Measurements from ENCODE around the gene IKZF1.

The IKZF1 gene

DNA sequence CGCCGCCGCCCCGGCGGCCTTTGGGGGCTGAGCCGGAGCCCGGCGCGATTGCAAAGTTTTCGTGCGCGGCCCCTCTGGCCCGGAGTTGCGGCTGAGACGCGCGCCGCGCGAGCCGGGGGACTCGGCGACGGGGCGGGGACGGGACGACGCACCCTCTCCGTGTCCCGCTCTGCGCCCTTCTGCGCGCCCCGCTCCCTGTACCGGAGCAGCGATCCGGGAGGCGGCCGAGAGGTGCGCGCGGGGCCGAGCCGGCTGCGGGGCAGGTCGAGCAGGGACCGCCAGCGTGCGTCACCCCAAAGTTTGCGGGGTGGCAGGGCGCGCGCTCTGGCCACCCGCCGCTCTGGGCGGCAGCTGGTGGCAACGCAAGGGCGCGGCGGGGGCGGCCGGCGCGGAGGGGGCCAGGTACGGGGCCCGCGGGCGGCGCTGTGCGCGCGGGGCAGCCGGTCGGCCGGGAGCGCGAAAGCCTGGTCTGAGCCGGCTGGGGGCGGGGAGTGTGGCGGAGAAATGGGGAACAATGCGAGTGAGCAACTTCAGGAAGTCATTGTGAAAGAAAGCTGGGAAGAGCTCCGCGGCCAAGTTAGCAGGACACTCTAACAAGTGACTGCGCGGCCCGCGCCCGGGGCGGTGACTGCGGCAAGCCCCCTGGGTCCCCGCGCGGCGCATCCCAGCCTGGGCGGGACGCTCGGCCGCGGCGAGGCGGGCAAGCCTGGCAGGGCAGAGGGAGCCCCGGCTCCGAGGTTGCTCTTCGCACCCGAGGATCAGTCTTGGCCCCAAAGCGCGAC, at the start of gene IKZF1:
Gene IKZF1 (plus strand): TSS at position 588 of the 782 bp plus-strand sequence. CDS start 14,346 bp downstream, outside the sequence.
- DNase-seq, result peak in 1 of 2 experiments; percentile 9

DNA sequence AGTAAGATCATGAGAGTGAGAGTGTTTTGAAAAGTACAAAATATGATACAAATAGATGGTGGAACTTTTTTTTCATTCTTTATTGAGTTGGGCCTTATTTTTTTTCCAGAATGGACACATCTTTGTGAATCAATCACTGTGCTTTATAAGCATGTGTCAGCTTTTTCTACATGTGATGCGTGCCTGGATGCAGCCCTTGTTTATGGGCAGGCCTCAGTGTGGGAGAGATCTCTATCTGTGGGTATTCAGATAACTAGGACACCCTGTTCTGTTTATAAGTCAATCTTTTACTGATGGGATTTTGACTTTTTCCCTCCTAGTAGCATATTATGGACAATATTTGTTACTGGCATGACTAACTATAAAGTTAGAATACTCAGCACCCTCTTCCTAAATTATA, 42.9 kb upstream of the IKZF1 start:
- DNase-seq, result no peak

DNA sequence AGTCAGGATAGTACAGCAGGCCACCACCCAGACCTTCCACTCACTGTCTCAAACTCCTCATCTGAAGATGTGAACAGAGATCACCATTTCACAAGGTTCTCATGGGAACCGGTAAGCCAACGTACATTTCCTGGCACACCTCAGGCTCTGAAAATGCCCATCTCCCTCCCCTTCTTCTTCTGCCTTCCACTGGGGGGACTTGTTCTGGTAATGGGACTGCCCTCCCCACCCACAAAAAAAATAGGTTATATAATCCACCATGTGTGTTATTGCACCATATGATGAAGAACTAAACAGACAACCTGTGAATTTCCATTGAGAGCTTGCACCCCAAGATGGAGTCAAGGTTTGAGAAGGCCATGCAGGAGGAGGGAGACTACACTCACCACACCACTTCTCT, 42.1 kb upstream of the IKZF1 start:
- DNase-seq, result no peak

DNA sequence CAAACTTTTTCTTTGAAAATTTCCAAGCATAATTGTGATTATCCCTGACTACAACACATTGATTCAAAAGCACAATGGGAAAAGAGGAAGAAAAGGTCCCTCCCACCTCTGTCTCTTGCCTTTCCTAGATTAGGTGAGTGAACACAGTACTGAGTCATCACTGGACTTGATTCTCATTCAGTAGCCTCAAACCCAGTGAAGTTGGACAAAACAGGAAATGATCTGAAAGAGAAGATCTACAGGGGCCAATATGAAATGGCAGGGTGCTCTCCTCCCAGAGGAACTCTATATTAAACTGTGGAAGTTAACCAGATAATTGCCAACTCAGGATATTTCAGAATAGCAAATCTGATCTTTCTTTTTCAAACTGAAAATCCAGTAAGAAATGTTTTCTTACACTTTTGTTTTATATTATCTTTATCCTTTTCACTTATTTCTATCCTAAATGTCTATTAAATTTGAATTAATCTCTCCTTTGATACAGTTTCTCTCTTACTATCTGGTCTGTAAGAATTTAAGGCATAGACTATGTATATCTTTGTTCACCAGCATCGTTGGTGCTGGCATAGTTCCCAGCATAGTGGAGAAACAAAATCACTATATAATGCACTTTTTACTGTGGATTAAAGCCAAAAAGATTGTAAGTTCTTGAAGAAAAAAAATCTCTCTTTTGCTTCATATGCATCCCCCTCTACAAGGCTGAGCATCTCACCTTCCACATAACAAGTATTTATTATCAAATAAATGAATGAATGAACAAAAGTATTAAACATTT, 41.4 kb upstream of the IKZF1 start:
- DNase-seq, result no peak

DNA sequence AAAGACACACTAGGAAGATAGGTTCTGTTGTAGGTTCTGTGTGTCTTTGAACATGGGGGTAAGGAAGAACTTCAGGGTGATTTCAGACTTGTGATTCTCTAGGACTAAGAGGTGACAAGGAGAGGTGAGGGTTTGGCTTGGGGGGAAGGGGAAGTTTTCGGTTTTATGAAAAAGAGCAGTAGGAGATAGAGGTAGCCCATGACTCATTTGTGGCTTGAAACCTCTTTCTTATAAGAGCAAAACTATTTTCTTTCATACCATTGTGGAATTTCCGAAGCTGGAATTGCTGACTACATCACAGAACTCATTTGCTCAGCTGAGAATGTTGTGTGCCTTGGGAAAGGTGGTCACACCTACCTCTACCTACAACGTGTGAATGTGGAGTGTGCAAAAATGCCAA, 39.6 kb upstream of the IKZF1 start:
- no peak for DNase-seq

DNA sequence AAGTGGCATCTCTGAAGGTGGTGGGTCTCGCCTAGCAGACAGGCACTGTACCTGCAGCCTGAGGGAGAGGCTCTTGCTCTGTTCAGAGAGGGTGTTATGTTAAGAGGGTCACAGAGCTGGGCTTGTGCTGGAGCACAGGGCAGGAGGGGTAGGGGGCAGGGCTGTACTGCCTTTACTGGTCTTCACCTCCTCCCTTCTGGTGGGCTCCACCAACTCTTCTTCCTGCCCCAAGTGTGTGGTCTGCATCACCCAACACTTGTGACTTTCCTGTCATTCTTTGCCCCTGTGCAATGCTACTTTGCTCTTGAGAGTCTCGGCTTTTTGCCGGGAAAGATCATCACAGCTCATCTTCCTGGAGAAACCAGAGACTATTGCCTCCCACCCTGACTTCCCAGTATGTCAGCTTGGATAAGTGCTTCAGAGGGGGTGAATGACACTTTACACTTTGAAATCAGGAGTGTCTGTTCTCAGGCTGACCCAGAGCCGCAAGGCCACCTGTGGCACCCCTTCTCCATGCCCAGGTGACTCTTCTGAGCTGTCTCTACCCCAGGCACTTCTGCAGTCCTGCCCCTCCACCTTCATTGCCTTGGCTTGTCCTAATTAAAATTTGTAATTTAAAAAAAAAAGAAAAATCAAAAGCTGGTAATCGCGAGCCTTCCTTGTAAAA, 38.4 kb upstream of the IKZF1 start:
- no peak for DNase-seq

DNA sequence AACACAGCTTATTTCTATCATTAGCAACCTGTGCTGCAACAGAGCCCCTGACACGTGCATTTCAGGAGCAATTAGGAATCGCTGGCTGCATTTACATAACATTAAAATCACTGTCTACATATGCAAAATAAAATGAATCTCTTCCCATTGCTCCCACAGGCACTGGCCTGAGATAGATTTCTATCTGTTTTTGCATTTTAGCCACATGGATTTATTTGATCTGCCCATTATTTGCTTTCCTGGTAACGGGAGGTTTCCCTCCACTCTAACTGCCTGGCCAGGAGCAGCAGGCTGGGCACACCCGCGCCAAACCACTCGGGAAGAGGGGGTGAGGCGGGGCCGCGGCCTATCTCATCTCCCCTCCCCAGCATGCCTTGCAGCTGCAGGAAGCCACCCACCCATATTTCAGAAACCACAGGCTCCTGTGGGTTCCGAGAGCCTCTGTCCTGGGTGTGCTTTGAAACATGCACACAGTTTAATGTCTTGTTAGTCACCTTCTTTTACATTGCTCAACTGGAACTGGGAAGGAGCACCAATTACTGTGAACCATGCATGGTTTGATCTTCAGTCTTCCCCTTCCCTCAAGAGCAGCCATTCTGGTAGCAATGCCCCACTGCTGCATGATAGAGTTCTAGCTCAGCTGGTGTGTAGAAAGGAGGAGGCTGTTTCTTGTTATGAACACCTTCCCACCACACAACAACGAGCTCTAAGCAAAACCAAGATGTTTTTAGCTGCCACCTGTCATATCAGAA, 37.7 kb upstream of the IKZF1 start:
- peak; percentile 26 to 57 for DNase-seq

DNA sequence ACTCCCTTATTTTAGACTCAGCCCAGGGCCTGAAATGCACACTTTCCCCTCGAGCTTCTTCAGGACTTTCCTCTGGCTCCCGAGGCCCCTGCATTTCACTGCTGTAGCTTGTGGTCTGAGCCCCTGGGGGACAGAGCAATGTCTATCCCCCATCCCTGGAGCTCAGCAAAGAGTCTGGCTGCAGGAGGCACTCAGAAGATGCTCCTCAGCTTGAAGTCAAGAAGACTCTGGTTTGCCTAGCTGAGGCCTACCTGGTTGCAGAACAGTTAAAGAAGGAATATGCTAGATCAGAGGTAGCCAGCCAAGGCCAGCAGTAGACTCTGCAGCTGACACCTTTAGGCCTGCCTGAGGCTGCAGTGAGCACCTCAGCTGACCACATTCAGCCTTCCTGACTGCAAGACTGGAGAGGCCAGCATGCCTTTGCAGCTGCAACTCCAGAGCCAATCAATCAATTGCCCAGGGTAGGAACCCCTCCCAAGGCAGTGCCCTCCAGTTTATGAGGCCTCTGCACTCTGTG, 36.9 kb upstream of the IKZF1 start:
- no peak for DNase-seq

DNA sequence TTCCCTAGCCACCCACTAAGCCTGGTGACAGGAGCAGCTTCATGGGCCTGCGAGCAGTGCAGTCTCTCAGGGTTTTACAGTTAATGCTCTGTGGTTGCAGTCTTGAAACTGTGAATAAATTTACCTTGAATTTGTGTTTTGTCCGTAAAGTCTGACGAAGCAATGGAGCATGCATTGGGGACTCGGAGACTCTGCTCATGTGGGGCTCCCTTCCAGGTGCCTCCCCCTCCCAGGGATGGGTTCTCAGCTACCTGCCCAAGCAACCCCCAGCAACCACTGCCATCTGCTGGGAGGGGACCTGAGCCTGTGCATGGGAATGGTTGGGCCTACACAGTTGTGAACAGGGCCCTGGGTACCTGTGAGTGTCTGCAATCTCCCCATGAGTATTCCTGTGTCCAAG, 36.3 kb upstream of the IKZF1 start:
- DNase-seq, result no peak

DNA sequence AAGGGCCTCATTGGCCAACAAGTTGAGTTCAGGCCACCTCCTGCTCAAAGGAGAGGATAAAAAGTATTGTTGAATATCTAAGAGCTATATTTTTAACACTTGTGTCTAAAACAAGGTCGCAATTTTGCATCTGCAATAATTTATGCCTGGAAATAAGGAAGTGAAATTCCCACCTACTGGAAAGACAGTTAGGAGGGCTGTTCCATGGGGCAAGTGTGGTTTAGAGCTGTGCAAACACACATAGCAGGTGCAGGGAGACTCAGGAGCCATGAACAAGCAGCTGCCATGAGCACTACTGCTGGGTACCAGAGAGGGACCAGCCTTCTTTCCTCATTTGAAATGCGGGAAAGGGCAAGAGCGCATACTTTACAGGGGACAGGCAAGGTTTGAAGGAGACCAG, 35.5 kb upstream of the IKZF1 start:
- no peak for DNase-seq

DNA sequence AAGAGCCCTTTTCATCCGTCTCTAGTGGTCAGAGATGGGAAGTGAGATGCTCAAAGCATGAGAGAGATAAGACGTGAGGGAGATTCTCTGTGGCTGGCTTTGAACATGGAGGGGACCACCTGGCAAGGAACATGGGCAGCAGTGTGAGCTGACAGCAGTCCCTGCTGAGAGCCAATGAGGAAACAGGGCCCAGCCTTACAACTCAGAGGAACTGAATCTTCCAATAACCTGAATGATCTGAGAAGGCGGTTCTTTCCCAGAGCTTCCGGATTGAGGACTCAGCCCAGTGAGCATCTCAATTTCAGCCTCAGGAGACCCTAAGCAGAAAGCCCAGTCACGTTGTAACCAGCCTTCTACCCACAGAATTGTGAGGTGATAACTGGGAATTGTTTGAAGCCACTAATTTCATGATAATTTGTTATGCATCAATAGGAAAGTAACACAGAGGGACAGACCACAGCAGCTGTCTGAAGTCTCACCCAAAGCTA, 33.9 kb upstream of the IKZF1 start:
- DNase-seq, result no peak

DNA sequence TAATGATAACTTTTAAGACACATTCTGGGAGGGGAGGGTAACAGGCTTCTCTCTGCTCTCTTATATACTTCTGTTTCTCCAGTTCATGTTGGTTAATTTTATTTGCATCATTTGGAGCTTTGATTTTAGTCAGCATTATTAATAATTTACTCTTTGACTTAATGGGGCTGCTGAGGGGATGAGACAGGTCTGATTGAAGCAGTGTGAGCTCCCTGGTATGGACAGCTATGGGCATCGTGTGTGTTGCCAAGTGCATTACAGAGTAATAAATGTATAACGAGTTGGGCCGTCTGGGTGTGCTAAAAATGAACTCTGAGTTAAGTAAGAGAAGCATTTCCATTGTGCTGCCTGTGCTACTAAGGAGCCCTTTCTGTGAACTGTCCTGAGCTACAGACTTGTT, 31.7 kb upstream of the IKZF1 start:
- no peak for DNase-seq

DNA sequence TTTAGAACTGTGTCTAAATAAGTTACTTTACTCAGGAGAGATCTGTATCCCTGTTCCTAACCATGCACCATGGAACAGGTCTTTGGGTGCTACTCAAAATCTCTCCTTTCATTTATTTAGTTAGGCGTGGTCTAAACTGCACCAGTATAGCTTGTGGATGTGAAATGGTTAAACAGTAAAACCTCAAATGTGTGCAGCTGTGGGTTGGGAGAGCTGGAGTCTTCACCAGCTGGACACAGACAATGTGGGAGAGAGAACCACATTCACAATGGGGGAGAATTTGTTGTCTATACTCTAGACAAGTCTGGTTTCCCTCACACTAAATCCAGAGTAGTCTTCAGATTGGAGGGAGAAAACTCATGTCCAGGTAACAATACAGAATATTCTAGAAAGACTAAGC, 31.2 kb upstream of the IKZF1 start:
- no peak for DNase-seq

DNA sequence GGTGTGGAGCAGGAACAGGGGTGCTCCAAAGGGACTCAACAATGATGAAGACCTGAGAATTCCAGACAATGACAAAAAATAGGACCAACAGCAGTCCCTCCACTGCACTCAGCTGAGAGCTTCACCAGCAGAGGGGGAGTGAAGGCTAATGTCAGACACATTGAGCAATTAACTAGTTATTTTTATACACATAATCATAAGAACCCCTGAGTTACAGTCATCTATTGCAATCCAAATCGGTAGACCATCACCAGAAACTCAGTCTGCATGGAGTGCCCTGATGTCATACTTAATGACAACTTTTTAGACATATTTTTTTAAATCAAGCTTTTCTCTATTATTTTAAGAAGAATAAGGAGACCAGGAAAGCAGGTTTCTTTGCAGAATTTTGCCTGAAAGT, 30.6 kb upstream of the IKZF1 start:
- no peak for DNase-seq

DNA sequence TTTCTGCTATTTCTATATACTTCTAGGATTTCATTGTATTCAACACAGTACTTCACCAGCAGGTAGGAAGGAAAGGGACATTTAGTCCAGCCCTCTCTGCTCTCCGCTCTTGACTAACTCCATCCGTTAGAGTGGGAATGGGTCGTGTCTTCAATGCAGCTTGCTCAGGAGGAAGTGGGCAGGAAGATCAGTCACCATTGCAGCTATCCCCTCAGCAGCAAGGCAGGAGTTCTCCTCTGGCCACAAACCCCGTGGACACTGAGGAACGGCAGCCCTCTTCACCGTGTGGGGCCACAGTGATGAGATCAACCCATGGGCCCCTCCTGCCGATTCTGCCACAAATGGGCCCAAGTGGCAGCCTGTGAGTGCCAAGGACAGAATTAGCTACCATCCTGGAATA, 30.2 kb upstream of the IKZF1 start:
- DNase-seq, result no peak

DNA sequence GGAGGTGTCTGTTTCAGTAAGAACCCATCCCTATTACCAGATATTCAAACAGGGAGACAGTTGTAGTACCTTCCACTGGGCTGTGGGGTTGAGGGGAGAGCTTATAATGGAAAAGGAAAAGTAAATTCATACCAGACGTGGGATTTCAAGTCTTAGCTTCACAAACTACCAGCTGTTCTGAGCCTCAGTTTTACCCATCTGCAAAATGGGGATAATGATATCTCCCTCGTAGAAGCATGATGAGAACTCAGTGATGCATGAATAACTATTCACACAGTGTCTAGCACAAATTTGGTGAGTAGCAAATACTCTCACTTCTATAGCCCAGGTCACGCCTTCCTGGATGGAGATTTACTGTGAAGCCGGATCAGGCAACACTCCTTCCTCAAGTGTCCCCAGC, 29.1 kb upstream of the IKZF1 start:
- DNase-seq, result no peak

DNA sequence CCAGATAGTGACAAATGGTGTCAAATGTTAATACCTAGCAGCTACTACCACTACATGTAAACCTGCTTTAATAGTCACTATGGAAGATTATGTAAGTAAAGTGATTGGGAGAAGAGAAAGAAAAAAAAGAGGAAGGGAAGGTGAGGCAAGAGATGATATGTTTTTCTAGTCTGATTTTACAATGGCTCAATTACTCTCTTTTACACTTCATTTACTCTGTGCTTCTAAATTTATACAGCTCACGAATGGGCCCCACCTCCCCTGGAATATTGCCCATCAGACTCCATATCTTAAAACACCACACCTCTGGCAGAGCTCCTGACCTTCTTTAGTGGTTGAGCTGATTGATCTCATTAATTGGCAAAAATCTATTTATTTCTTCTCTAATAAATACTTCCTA, 28.0 kb upstream of the IKZF1 start:
- no peak for DNase-seq

DNA sequence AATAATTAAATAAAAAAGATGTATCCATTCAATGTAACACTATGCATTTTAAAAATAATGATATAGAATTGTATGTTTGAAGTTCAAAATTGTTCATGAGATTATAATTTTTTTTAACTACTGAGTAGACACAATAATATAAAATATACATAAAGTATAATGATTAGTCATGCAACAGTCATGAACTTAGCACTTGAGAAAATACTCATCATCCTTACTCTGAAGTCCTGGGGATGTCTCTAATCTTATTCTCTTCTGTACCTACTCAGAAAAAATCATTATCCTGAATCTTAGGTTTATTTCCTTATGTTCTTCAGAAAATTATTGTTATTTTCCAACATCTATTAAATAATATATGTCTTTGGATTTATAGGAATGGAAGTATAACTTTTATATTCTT, 26.4 kb upstream of the IKZF1 start:
- no peak for DNase-seq

DNA sequence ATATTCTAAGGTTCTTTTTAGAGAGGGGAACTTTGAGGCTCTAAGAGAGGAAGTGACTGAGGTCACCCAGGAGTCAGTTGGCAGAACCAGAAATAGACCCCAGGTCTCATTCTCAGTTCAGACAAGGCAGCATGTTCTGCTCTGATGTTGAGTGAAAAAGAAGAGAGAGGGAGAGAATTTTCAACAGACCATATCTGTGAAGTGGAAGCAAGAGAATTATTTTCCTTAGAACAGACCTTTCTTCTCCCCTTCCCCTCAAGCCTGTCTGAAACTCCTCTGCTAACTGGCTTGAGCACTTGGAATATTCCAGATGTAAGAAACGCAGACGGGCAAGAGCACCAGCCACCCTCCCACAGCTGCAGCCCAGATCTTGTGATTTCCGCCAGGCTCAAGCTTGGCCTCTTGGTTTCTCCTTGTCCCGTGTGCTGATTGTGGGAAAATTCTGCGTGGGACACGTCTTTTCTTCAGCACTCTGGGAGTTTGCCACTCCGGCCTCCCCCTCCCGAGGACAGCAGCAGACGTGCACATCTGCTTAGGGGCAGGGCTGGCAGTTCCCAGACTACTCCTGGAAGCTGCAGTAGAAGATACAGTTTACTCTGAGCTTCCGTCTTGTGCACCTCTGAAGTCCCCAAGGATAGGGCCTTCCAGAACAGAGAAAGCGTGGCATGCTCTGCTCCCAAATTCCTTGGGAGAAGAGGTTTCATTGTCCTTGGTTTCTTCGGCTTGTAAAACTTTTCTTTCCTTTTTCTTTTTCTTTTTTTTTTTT, 22.7 kb upstream of the IKZF1 start:
- DNase-seq, result no peak

DNA sequence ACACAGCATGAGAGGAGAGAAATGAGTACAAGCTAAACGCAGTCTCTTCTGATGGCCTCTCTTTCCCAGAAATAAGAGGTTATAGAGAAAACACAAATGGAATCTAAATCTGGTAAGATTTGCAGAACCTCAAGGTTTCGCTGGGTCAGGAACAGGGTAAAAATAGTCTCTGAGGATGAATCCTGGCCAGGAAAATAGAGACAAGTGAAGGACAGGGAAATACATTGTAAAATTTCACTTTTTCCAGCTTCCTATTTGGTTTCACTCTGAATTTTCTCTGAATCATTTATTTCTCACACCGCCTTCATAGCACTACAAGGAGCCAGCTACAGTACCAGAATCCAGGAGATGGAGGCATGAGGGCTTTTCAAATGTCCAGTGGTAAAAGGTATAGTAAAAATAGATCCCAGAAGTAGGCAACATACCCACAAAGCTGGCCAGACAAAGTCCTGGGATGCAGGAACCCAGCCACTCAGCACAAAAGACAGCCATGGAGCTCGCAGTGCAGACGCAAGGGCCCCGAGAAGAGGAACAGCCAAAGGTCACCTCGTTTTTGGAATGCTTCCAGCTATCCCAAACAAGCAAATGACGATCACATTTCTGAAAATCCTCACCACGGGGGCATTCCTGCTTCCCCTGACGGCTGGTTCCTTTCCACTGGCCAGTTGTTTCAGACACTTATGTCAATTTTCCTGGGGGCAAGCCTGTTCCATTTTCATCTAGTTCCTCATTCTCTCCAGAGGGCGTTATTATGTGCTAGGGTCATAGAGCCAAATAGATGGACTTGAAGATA, 21.5 kb upstream of the IKZF1 start:
- no peak for DNase-seq

DNA sequence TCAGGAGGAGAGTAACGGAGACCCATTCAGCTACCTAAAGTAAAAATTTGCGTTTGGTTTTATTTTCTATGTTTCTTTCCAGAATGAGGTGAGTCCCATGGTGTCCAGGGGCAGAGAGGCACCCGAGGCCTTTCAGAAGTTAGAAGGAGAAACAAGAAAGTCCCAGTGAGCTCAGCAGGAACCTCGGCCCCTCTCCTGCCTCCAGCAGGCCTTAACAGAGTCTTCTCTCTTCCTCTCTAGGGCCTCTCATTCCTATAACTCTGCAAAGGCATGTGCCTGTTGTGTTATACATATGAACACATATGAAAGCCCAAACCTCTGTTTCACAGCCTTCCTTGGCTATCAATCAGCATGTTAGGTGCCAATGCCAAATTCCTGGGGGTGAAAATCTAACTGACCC, 20.8 kb upstream of the IKZF1 start:
- DNase-seq, result no peak
